Astrocyte (in vitro differentiated cells and primary cell): ENCODE results near the gene KCNMA1. TPM values are rescaled to one million over a fixed set of nuclear protein-coding genes. Genes with fewer than 3 reads are reported as not detected.
A peak's percentile ranks its signal among the peaks of the same experiment; 100 is the strongest.

Source experiments
- DNase-seq: peaks from one replicate; pipeline ENCODE4 v3.0.0-alpha.2; 2010; ENCODE audit warnings: low read depth
- FAIRE-seq: peaks from 2 replicates; lab custom pipeline; 2011; peaks lifted over from hg19 to GRCh38; lab: Jason Lieb, UNC
- H2AFZ ChIP-seq: 2 replicates; pipeline ENCODE4 v1.6.0; 2012; ENCODE audit warnings: low read depth, low read length, inconsistent platforms
- H3K27ac ChIP-seq: 2 replicates; pipeline ENCODE4 v1.5.1; 2011; ENCODE audit warnings: low read depth, low read length, inconsistent platforms
- H3K27me3 ChIP-seq: 2 replicates; pipeline ENCODE4 v1.6.0; 2011; ENCODE audit warnings: low read length, inconsistent platforms; ENCODE audit not compliant: insufficient read depth
- H3K36me3 ChIP-seq: 2 replicates; pipeline ENCODE4 v1.5.1; 2011; ENCODE audit warnings: low read length, inconsistent platforms; ENCODE audit not compliant: insufficient read depth
- H3K4me1 ChIP-seq: 2 replicates; pipeline ENCODE4 v1.5.1; 2011; ENCODE audit warnings: low read length, inconsistent platforms; ENCODE audit not compliant: insufficient read depth
- H3K4me2 ChIP-seq: 2 replicates; pipeline ENCODE4 v1.6.0; 2012; ENCODE audit warnings: low read length, inconsistent platforms
- H3K4me3 ChIP-seq: 2 replicates; pipeline ENCODE4 v1.5.1; 2011; ENCODE audit warnings: low read depth, mild to moderate bottlenecking, low read length, inconsistent platforms; ENCODE audit not compliant: insufficient read depth
- H3K79me2 ChIP-seq: 2 replicates; pipeline ENCODE4 v1.6.0; 2012; ENCODE audit warnings: mild to moderate bottlenecking, low read length, inconsistent platforms; ENCODE audit not compliant: insufficient read depth
- H3K9ac ChIP-seq: 2 replicates; pipeline ENCODE4 v1.6.0; 2012; ENCODE audit warnings: mild to moderate bottlenecking, low read length, inconsistent platforms
- H3K9me3 ChIP-seq: 2 replicates; pipeline ENCODE4 v1.5.1; 2012; ENCODE audit warnings: low read depth, mild to moderate bottlenecking, low read length, inconsistent platforms; ENCODE audit not compliant: insufficient read depth
- H4K20me1 ChIP-seq: 2 replicates; pipeline ENCODE4 v1.6.0; 2012; ENCODE audit warnings: low read length, inconsistent platforms; ENCODE audit not compliant: insufficient read depth
- H3K27ac Mint-ChIP-seq: one replicate; pipeline ENCODE4 v1.8.0; 2021; ENCODE audit warnings: mild to moderate bottlenecking, mixed read lengths; ENCODE audit not compliant: unreplicated experiment
- H3K27me3 Mint-ChIP-seq: one replicate; pipeline ENCODE4 v1.8.0; 2021; ENCODE audit warnings: low read depth, mixed read lengths; ENCODE audit not compliant: unreplicated experiment
- H3K36me3 Mint-ChIP-seq: one replicate; pipeline ENCODE4 v1.8.0; 2021; ENCODE audit warnings: low read depth, mixed read lengths; ENCODE audit not compliant: unreplicated experiment
- H3K4me1 Mint-ChIP-seq: one replicate; pipeline ENCODE4 v1.8.0; 2021; ENCODE audit warnings: low read depth, mixed read lengths; ENCODE audit not compliant: unreplicated experiment
- H3K4me3 Mint-ChIP-seq: one replicate; pipeline ENCODE4 v1.8.0; 2021; ENCODE audit warnings: mild to moderate bottlenecking, moderate library complexity, mixed read lengths; ENCODE audit not compliant: unreplicated experiment
- H3K9me3 Mint-ChIP-seq: one replicate; pipeline ENCODE4 v1.8.0; 2021; ENCODE audit warnings: mild to moderate bottlenecking, mixed read lengths; ENCODE audit not compliant: unreplicated experiment
- CTCF ChIP-seq: IDR thresholded peaks from 2 replicates; pipeline ENCODE4 v1.5.1; 2011; ENCODE audit warnings: low read depth, mild to moderate bottlenecking, inconsistent platforms, low read length, moderate library complexity; ENCODE audit not compliant: insufficient read depth
- EZH2 ChIP-seq: IDR thresholded peaks from 2 replicates; pipeline ENCODE4 v1.6.1; 2012; ENCODE audit warnings: mild to moderate bottlenecking, low read length, inconsistent platforms; ENCODE audit not compliant: insufficient read depth
- total RNA-seq: library from RNA; stranded (reverse); gene quantifications from 2 replicates; pipeline ENCODE4 v1.2.1, GENCODE V29; 2021

Gene KCNMA1
- total RNA-seq, 1 donor from 2014 or later: 45.8 TPM

GRCh38 chr10:77548157-77548556 lies 89.5 kb downstream of the KCNMA1 start:
- no peak overlapping the region for H3K27ac Mint-ChIP-seq
- Histone ChIP-seq H3K79me2 (peaks cover 11% of the 10 kb centered on the region), H3K9ac (no peak overlapping the region), H2AFZ (no peak overlapping the region), H3K36me3 (no peaks in the 10 kb centered on the region), H3K9me3 (no peaks in the 10 kb centered on the region), H3K27me3 (no peaks in the 10 kb centered on the region), H3K4me1 (no peaks in the 10 kb centered on the region), H3K27ac (no peak overlapping the region), H3K4me3 (no peak overlapping the region), H4K20me1 (no peaks in the 10 kb centered on the region), H3K4me2 (no peak overlapping the region)
- TF ChIP-seq CTCF (no peak), EZH2 (no peak)
- FAIRE-seq: no peak
- DNase-seq: no peak
- no peak overlapping the region for H3K4me3 Mint-ChIP-seq
- H3K9me3 Mint-ChIP-seq: peaks cover 2% of the 10 kb centered on the region
- H3K36me3 Mint-ChIP-seq: peaks cover 10% of the 10 kb centered on the region
- peaks cover 3% of the 10 kb centered on the region for H3K27me3 Mint-ChIP-seq
- H3K4me1 Mint-ChIP-seq: peaks cover 17% of the 10 kb centered on the region

- Mint-ChIP-seq H3K9me3 (peaks cover 3% of the 10 kb centered on the region), H3K4me3 (no peak overlapping the region), H3K27ac (no peak overlapping the region), H3K4me1 (peaks cover 17% of the 10 kb centered on the region), H3K36me3 (peaks cover 10% of the 10 kb centered on the region), H3K27me3 (peaks cover 3% of the 10 kb centered on the region)
- TF ChIP-seq EZH2: no peak
- TF ChIP-seq CTCF: no peak
- DNase-seq (no peak), FAIRE-seq (no peak)
- H3K4me2 ChIP-seq: no peak overlapping the region
- no peak overlapping the region for H3K27ac ChIP-seq
- H3K36me3 ChIP-seq: no peaks in the 10 kb centered on the region
- no peaks in the 10 kb centered on the region for H4K20me1 ChIP-seq
- H3K4me1 ChIP-seq: no peaks in the 10 kb centered on the region
- no peaks in the 10 kb centered on the region for H3K27me3 ChIP-seq
- H3K79me2 ChIP-seq: peaks cover 11% of the 10 kb centered on the region
- no peak overlapping the region for H2AFZ ChIP-seq
- no peak overlapping the region for H3K4me3 ChIP-seq
- H3K9ac ChIP-seq: no peak overlapping the region
- no peaks in the 10 kb centered on the region for H3K9me3 ChIP-seq
Measured at GRCh38 chr10:77547307-77548050, 90.1 kb downstream of the KCNMA1 start.

- peaks cover 3% of the 10 kb centered on the region for H3K27me3 Mint-ChIP-seq
- Histone ChIP-seq H4K20me1 (no peaks in the 10 kb centered on the region), H3K4me1 (no peaks in the 10 kb centered on the region), H3K27me3 (no peaks in the 10 kb centered on the region), H3K9ac (no peak overlapping the region), H2AFZ (no peak overlapping the region), H3K36me3 (no peaks in the 10 kb centered on the region), H3K4me2 (no peak overlapping the region), H3K9me3 (no peaks in the 10 kb centered on the region), H3K79me2 (peaks cover 11% of the 10 kb centered on the region), H3K4me3 (no peak overlapping the region), H3K27ac (no peak overlapping the region)
- H3K4me1 Mint-ChIP-seq: peaks cover 17% of the 10 kb centered on the region
- TF ChIP-seq EZH2 (no peak), CTCF (no peak)
- DNase-seq (no peak), FAIRE-seq (no peak)
- peaks cover 10% of the 10 kb centered on the region for H3K36me3 Mint-ChIP-seq
- no peak overlapping the region for H3K4me3 Mint-ChIP-seq
- H3K9me3 Mint-ChIP-seq: peaks cover 4% of the 10 kb centered on the region
- peak overlapping the region; percentile 18 for H3K27ac Mint-ChIP-seq
Measured at GRCh38 chr10:77546042-77546441, 91.6 kb downstream of the KCNMA1 start.
